Rectal smooth muscle tissue (tissue), 1 donor: ENCODE data around the gene STAG1.
"Not testable (repeated sequence)": the region's sequence is repeated elsewhere in the genome, so short reads cannot be mapped to it uniquely, and the experiment has no call there.

Experiments
- H3K27ac ChIP-seq: one replicate; pipeline ENCODE4 v1.7.0; 2013; ENCODE audit warnings: low read depth, low read length, inconsistent platforms
- H3K27me3 ChIP-seq: one replicate; pipeline ENCODE4 v1.7.0; 2013; ENCODE audit warnings: low read length; ENCODE audit not compliant: control insufficient read depth, insufficient read depth
- H3K36me3 ChIP-seq: one replicate; pipeline ENCODE4 v1.7.0; 2013; ENCODE audit warnings: low read length; ENCODE audit not compliant: control insufficient read depth, insufficient read depth
- H3K4me1 ChIP-seq: one replicate; pipeline ENCODE4 v1.7.0; 2013; ENCODE audit warnings: low read length; ENCODE audit not compliant: control insufficient read depth, insufficient read depth
- H3K4me3 ChIP-seq: one replicate; pipeline ENCODE4 v1.7.0; 2013; ENCODE audit warnings: low read length
- H3K9ac ChIP-seq: one replicate; pipeline ENCODE4 v1.7.0; 2013; ENCODE audit warnings: low read length

STAG1 gene

DNA sequence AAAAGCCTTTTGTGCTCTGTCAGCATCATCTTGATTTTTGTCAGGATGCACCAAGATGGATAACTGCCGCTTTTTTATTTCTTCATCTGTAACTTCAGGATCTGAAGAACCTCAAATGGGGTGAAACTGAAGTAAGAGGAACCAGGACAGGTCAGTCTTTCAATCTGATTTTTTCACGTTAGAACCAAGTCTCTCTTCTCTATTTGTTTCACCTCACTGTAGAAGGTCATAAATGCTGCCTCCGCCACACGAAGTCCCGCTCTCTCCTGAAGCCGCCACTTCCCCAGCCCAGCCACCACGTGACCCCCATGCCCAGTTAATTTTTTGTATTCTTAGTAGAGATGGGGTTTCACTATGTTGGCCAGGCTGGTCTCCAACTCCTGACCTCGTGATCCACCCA is 15.2 kb downstream of the STAG1 start:
- not testable (repeated sequence) for H3K27ac ChIP-seq, H3K9ac ChIP-seq, H3K4me1 ChIP-seq, H3K27me3 ChIP-seq, H3K4me3 ChIP-seq, H3K36me3 ChIP-seq

DNA sequence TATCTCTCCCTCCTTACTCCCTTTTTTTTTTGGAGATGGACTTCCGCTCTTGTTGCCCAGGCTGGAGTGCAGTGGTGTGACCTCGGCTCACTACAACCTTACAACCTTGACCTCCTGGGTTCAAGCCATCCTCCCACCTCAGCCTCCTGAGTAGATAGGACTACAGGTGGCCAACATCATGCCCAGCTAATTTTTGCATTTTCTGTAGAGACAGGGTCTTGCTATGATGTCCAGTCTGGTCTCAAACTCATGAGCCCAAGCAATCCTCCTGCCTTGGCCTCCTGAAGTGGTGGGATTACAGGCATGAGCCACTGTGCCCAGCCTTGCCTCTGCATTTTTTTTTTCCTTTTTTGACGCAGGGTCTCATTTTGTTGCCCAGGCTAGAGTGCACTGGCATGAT is 17.1 kb downstream of the STAG1 start:
- Histone ChIP-seq H3K27me3 (no peaks in the 10 kb centered on the region), H3K36me3 (no peaks in the 10 kb centered on the region), H3K9ac (no peak overlapping the region), H3K27ac (no peak overlapping the region), H3K4me1 (no peaks in the 10 kb centered on the region), H3K4me3 (no peak overlapping the region)

DNA sequence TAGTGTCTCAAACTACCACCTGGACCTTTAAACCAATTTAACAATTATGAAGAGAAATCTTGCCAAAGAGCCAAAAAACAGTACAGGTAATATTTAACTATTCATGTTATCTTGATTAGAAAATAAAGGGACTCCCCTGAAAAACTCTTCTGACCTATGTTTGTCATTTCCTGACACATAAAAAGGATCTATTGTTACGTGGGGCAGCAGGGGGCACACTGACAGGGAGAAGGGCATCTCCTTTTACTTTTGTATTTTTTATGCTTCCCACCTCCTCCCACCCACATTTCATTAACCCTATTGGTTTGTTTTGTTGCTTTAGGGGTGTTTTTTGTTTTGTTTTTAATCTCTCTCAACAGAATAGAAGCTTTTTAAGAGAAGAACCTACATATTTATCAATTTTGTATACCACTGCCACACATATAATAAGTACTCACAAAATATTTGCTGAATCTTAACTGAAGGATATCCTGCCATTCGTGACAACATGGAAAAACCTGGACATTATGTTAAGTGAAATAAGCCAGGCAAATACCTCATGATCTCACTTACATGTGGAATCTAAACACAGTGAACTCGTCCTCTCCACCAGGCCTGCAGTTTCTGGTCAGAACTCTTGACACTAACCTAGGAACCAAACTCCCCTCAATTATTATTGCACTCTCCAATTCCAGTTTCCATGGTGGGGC is 17.7 kb downstream of the STAG1 start:
- Histone ChIP-seq H3K27me3 (no peaks in the 10 kb centered on the region), H3K36me3 (no peaks in the 10 kb centered on the region), H3K4me3 (no peak overlapping the region), H3K27ac (no peak overlapping the region), H3K9ac (no peak overlapping the region), H3K4me1 (no peaks in the 10 kb centered on the region)

DNA sequence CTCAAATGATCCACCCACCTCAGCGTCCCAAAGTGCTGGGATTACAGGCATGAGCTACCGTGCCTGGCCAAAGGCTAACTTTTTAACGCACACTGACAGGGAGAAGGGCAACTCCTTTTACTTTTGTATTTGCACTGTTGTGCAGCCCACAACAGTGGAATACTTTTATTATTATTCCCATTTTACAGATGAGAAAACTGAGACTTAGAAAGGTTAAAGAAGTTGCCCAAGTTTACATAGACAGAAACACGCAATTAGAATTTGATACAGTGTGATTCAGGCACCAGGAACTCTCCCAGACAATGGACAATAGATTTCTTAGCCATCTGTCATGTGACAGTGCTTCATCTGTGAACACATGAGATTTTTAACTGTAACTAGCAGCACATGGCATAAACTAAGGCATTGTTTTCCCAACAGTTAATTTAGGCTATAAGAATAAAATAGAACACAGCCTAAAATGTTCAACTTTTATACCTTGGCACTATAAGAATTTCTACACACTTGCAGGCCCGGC is 18.8 kb downstream of the STAG1 start:
- no peaks in the 10 kb centered on the region for H3K4me1 ChIP-seq
- no peak overlapping the region for H3K9ac ChIP-seq
- no peak overlapping the region for H3K27ac ChIP-seq
- H3K27me3 ChIP-seq = no peaks in the 10 kb centered on the region
- no peak overlapping the region for H3K4me3 ChIP-seq
- H3K36me3 ChIP-seq = no peaks in the 10 kb centered on the region

GRCh38 chr3:136731274-136731884 is 20.8 kb downstream of the STAG1 start:
- Histone ChIP-seq H3K36me3 (no peaks in the 10 kb centered on the region), H3K4me3 (no peak overlapping the region), H3K27ac (no peak overlapping the region), H3K27me3 (no peaks in the 10 kb centered on the region), H3K4me1 (no peaks in the 10 kb centered on the region), H3K9ac (no peak overlapping the region)

- Histone ChIP-seq H3K4me1 (peaks cover under 1% of the 10 kb centered on the region), H3K27ac (no peak overlapping the region), H3K9ac (no peak overlapping the region), H3K4me3 (no peak overlapping the region), H3K36me3 (no peaks in the 10 kb centered on the region), H3K27me3 (no peaks in the 10 kb centered on the region)
Observed at GRCh38 chr3:136730595-136731273, 21.4 kb downstream of the STAG1 start.

- Histone ChIP-seq H3K27me3 (no peaks in the 10 kb centered on the region), H3K27ac (no peak overlapping the region), H3K9ac (no peak overlapping the region), H3K36me3 (no peaks in the 10 kb centered on the region), H3K4me3 (no peak overlapping the region), H3K4me1 (peaks cover 5% of the 10 kb centered on the region)
Observed at GRCh38 chr3:136728918-136729317, 23.3 kb downstream of the STAG1 start.

DNA sequence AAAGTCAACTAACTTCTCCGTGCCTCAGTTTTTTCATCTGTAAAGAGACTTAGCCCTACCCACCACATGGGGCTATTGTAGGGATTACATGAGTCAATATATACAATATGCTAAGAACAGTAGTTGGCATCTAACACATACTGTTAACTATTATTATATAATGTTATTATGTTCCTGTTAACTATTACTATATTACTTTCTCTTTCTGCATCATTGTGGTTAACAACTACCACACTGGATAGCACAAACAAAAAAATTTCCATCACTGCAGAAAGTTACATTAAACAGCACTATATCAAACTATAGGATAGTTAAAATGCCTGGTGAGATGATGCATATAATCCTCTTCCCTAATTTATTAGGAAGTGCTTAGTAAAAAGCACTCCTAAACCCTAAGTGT is 23.7 kb downstream of the STAG1 start:
- Histone ChIP-seq H3K27ac (no peak overlapping the region), H3K4me1 (peaks cover 5% of the 10 kb centered on the region)

GRCh38 chr3:136725468-136725867 is 26.7 kb downstream of the STAG1 start:
- H3K4me3 ChIP-seq = no peak overlapping the region
- H3K36me3 ChIP-seq = no peaks in the 10 kb centered on the region
- no peaks in the 10 kb centered on the region for H3K27me3 ChIP-seq
- H3K27ac ChIP-seq = no peak overlapping the region
- H3K9ac ChIP-seq = no peak overlapping the region
- H3K4me1 ChIP-seq = peaks cover 5% of the 10 kb centered on the region

More for the DNA sequence above, 23.7 kb downstream of the STAG1 start:
- Histone ChIP-seq H3K9ac (no peak overlapping the region), H3K27me3 (no peaks in the 10 kb centered on the region), H3K36me3 (no peaks in the 10 kb centered on the region), H3K4me3 (no peak overlapping the region)

GRCh38 chr3:136722916-136723315 is 29.3 kb downstream of the STAG1 start:
- H3K27me3 ChIP-seq, H3K4me3 ChIP-seq: not testable (repeated sequence)

GRCh38 chr3:136722399-136722798 is 29.8 kb downstream of the STAG1 start:
- H3K36me3 ChIP-seq, H3K9ac ChIP-seq, H3K27me3 ChIP-seq, H3K4me3 ChIP-seq, H3K27ac ChIP-seq, H3K4me1 ChIP-seq: not testable (repeated sequence)

More at GRCh38 chr3:136722916-136723315, 29.3 kb downstream of the STAG1 start:
- H3K36me3 ChIP-seq, H3K9ac ChIP-seq, H3K4me1 ChIP-seq, H3K27ac ChIP-seq: not testable (repeated sequence)

- no peaks in the 10 kb centered on the region for H3K4me1 ChIP-seq
- no peaks in the 10 kb centered on the region for H3K36me3 ChIP-seq
- no peak overlapping the region for H3K9ac ChIP-seq
- H3K27ac ChIP-seq = no peak overlapping the region
- H3K27me3 ChIP-seq = no peaks in the 10 kb centered on the region
- no peak overlapping the region for H3K4me3 ChIP-seq
Observed at GRCh38 chr3:136720091-136720490, 32.1 kb downstream of the STAG1 start.
